B cell (primary cell): ENCODE results near the gene EHF. TPM values are rescaled to one million over a fixed set of nuclear protein-coding genes. Genes with fewer than 3 reads are reported as not detected.

ENCODE experiments used
- ATAC-seq: fragments of 200-7000 bp; cut with Tn5 transposase; one replicate; pipeline ENCODE4 v1.10.0; 2021; ENCODE audit warnings: low read depth, mild to moderate bottlenecking, moderate number of reproducible peaks, moderate library complexity
- CTCF ChIA-PET: fragments of 350-600 bp; sonication (Branson Sonifier 250); formaldehyde crosslinking; loops from one replicate; lab custom pipeline; 2021; ENCODE audit warnings: antibody characterized with exemption, inconsistent platforms; lab: Charles Lee
- POLR2A ChIA-PET: fragments of 350-600 bp; sonication (Branson Sonifier 250); formaldehyde crosslinking; loops from one replicate; lab custom pipeline; 2021; ENCODE audit warnings: antibody characterized with exemption; lab: Charles Lee
- DNase-seq: peaks from one replicate; pipeline ENCODE4 v3.0.0; 2013
- H2AFZ ChIP-seq: 2 replicates; pipeline ENCODE4 v1.6.1; 2012; ENCODE audit warnings: mild to moderate bottlenecking, low read depth, low read length; ENCODE audit not compliant: insufficient read depth, poor library complexity, severe bottlenecking
- H3K27ac ChIP-seq, 2 donors: 1 replicate in 1 of 2; 2 replicates in 1 of 2; pipeline ENCODE4 v1.5.1; 2012 to 2013; ENCODE audit warnings: low read length in 2 of 2, mild to moderate bottlenecking in 2 of 2, moderate library complexity in 1 of 2
- H3K27me3 ChIP-seq, 4 experiments: fragments of 200-600 bp in 1 of 4; sonication (generic) in 1 of 4; replicated peaks in 1 of 4; 1 replicate in 2 of 4; 2 replicates in 2 of 4; pipeline versions ENCODE4 v1.6.1 to v1.7.0; 2013 to 2016; ENCODE audit warnings: low read length in 3 of 4, mild to moderate bottlenecking in 2 of 4, mixed read lengths in 1 of 4, moderate library complexity in 1 of 4; ENCODE audit not compliant: insufficient read depth in 4 of 4, control insufficient read depth in 3 of 4; ENCODE audit errors: control extremely low read depth in 1 of 4
- H3K36me3 ChIP-seq, 2 experiments: replicated peaks in 1 of 2; 1 replicate in 1 of 2; 2 replicates in 1 of 2; pipeline versions ENCODE4 v1.6.1 to v1.7.1; 2013; ENCODE audit warnings: low read length in 1 of 2; ENCODE audit not compliant: insufficient read depth in 2 of 2, control insufficient read depth in 1 of 2; ENCODE audit errors: control extremely low read depth in 1 of 2, extremely low read depth in 1 of 2
- H3K4me1 ChIP-seq, 2 donors: fragments of 200-600 bp in 1 of 2; sonication (generic) in 1 of 2; 1 replicate in 1 of 2; 2 replicates in 1 of 2; pipeline versions ENCODE4 v1.5.1 to v1.6.1; 2013 to 2017; ENCODE audit warnings: low read length in 2 of 2; ENCODE audit not compliant: control insufficient read depth in 2 of 2, insufficient read depth in 2 of 2
- H3K4me2 ChIP-seq: replicated peaks from 2 replicates; pipeline ENCODE3; 2012; ENCODE audit warnings: mild to moderate bottlenecking, low read depth, low read length; ENCODE audit not compliant: poor library complexity, severe bottlenecking
- H3K4me3 ChIP-seq, 5 experiments: fragments of 200-600 bp in 1 of 5; sonication (generic) in 1 of 5; 1 replicate in 3 of 5; 2 replicates in 2 of 5; pipeline versions ENCODE4 v1.5.1 to v1.7.0; 2011 to 2016; ENCODE audit warnings: low read length in 4 of 5, mild to moderate bottlenecking in 4 of 5, low read depth in 2 of 5, control low read depth in 1 of 5, moderate library complexity in 1 of 5; ENCODE audit not compliant: insufficient read depth in 1 of 5; ENCODE audit errors: control extremely low read depth in 1 of 5, extremely low read depth in 1 of 5
- H3K79me2 ChIP-seq: fragments of 200-600 bp; sonication (generic); one replicate; pipeline ENCODE4 v1.6.0; 2016; ENCODE audit warnings: low read length; ENCODE audit not compliant: control insufficient read depth, insufficient read depth
- H3K9ac ChIP-seq: fragments of 200-600 bp; sonication (generic); 2 replicates; pipeline ENCODE4 v1.6.1; 2017; ENCODE audit warnings: mild to moderate bottlenecking, low read length, moderate library complexity
- H3K9me3 ChIP-seq, 3 donors: one replicate each; pipeline versions ENCODE4 v1.6.1 to v1.7.1; 2013; ENCODE audit warnings: low read length in 2 of 3; ENCODE audit not compliant: control insufficient read depth in 2 of 3, insufficient read depth in 1 of 3; ENCODE audit errors: control extremely low read depth in 1 of 3
- H4K20me1 ChIP-seq: 2 replicates; pipeline ENCODE4 v1.6.0; 2012; ENCODE audit warnings: mild to moderate bottlenecking, low read length; ENCODE audit not compliant: insufficient read depth, control insufficient read depth, poor library complexity, severe bottlenecking
- H3K27ac Mint-ChIP-seq: one replicate; pipeline ENCODE4 v1.8.0; 2021; ENCODE audit warnings: mixed read lengths
- H3K27me3 Mint-ChIP-seq: one replicate; pipeline ENCODE4 v1.8.0; 2021; ENCODE audit warnings: mixed read lengths
- H3K4me1 Mint-ChIP-seq: one replicate; pipeline ENCODE4 v1.8.0; 2021; ENCODE audit warnings: mixed read lengths
- H3K4me3 Mint-ChIP-seq: one replicate; pipeline ENCODE4 v1.8.0; 2021; ENCODE audit warnings: mixed read lengths
- H3K9me3 Mint-ChIP-seq: one replicate; pipeline ENCODE4 v1.8.0; 2022; ENCODE audit warnings: mixed read lengths; ENCODE audit not compliant: insufficient read depth
- CTCF ChIP-seq: fragments of 200-600 bp; IDR thresholded peaks from one replicate; pipeline ENCODE4 v1.8.0; 2022; ENCODE audit warnings: antibody characterized with exemption, mild to moderate bottlenecking
- EZH2 ChIP-seq: IDR thresholded peaks from 2 replicates; pipeline ENCODE4 v1.6.1; 2012; ENCODE audit warnings: borderline replicate concordance, low read depth, mild to moderate bottlenecking, moderate library complexity, low read length; ENCODE audit not compliant: insufficient read depth, poor library complexity, severe bottlenecking
- WGBS: methylation state at CpG from one replicate; pipeline ENCODE4 v1.1.5; 2013; ENCODE audit warnings: missing lambda C conversion rate; ENCODE audit not compliant: insufficient coverage; 5-methylcytosine and 5-hydroxymethylcytosine counted together
- intact Hi-C: fragments of 100-400 bp; cut with micrococcal nuclease; formaldehyde crosslinking; loops from one replicate; pipeline ENCODE4 v1.10.0; 2022
- polyA plus RNA-seq: library from polyadenylated mRNA; depleted of rRNA; stranded (reverse); fragments of >200 nt; gene quantifications from 2 replicates; pipeline ENCODE4 v1.2.3, GENCODE V29; 2012
- total RNA-seq, 2 donors: library from RNA; stranded (reverse); fragments of 120-200 nt in 1 of 2; gene quantifications; 1 replicate in 1 of 2; 2 replicates in 1 of 2; pipeline versions ENCODE4 v1.2.3 to v1.2.4, GENCODE V29; 2013 to 2022

The EHF gene
- total and polyA plus RNA-seq, 2 donors (not counting 1 experiment from before 2014, with no cell fraction given) = not detected

GRCh38 chr11:34625576-34625975 is 4.7 kb downstream of the EHF start:
- Histone ChIP-seq H3K27ac (no peak overlapping the region), H3K9me3 (no peaks in the 10 kb centered on the region), H3K4me2 (no peak overlapping the region), H3K4me3 (no peak overlapping the region), H3K27me3 (peaks cover 0 to 12% (median 0%) of the 10 kb centered on the region in 4 experiments), H2AFZ (no peak overlapping the region), H3K36me3 (no peaks in the 10 kb centered on the region), H4K20me1 (no peaks in the 10 kb centered on the region), H3K79me2 (no peaks in the 10 kb centered on the region), H3K9ac (no peak overlapping the region), H3K4me1 (peaks cover 0 to 9% of the 10 kb centered on the region in 2 donors)
- H3K27ac Mint-ChIP-seq = no peak overlapping the region
- ChIA-PET POLR2A (no interaction called here), CTCF (interaction anchor here (1.9 kb wide), 1 partner anchor 21 kb away, joined by 4 read pairs; no protein-coding TSS in a partner anchor)
- intact Hi-C loops = no loop called here
- no peak overlapping the region for H3K4me3 Mint-ChIP-seq
- WGBS = no CpG with 5 or more reads among the region's 4 CpGs
- no peak for ATAC-seq
- H3K4me1 Mint-ChIP-seq = peaks cover 8% of the 10 kb centered on the region
- TF ChIP-seq EZH2 = no peak
- TF ChIP-seq CTCF = no peak
- H3K27me3 Mint-ChIP-seq = peaks cover 14% of the 10 kb centered on the region
- H3K9me3 Mint-ChIP-seq = no peaks in the 10 kb centered on the region
- no peak for DNase-seq

GRCh38 chr11:34626393-34626792 is 5.5 kb downstream of the EHF start:
- Histone ChIP-seq H3K9ac (no peak overlapping the region), H3K4me3 (no peak overlapping the region), H3K9me3 (no peaks in the 10 kb centered on the region), H3K27me3 (peaks cover 0 to 12% (median 0%) of the 10 kb centered on the region in 4 experiments), H3K4me2 (no peak overlapping the region), H3K27ac (no peak overlapping the region), H3K36me3 (no peaks in the 10 kb centered on the region), H2AFZ (no peak overlapping the region), H3K79me2 (no peaks in the 10 kb centered on the region), H3K4me1 (peaks cover 0 to 9% of the 10 kb centered on the region in 2 donors), H4K20me1 (no peaks in the 10 kb centered on the region)
- CTCF ChIA-PET = interaction anchor here (0.8 kb wide), 1 partner anchor 9 kb away, joined by 3 read pairs; no protein-coding TSS in a partner anchor
- DNase-seq (no peak), ATAC-seq (no peak)
- H3K27ac Mint-ChIP-seq = no peak overlapping the region
- intact Hi-C loops = no loop called here
- no peak for TF ChIP-seq CTCF
- no peak for TF ChIP-seq EZH2
- POLR2A ChIA-PET = no interaction called here
- no peaks in the 10 kb centered on the region for H3K9me3 Mint-ChIP-seq
- H3K27me3 Mint-ChIP-seq = peaks cover 14% of the 10 kb centered on the region
- H3K4me1 Mint-ChIP-seq = peaks cover 6% of the 10 kb centered on the region
- no peak overlapping the region for H3K4me3 Mint-ChIP-seq
